Measurements from ENCODE around the gene LCOR. TPM values are rescaled to one million over a fixed set of nuclear protein-coding genes. Genes with fewer than 3 reads are reported as not detected.

The LCOR gene
- total and polyA plus RNA-seq, 2 of the 13 experiments (the other 11 are each of a cell fraction or from before 2014, with no cell fraction given), result 12.4 to 23.7 TPM

DNA sequence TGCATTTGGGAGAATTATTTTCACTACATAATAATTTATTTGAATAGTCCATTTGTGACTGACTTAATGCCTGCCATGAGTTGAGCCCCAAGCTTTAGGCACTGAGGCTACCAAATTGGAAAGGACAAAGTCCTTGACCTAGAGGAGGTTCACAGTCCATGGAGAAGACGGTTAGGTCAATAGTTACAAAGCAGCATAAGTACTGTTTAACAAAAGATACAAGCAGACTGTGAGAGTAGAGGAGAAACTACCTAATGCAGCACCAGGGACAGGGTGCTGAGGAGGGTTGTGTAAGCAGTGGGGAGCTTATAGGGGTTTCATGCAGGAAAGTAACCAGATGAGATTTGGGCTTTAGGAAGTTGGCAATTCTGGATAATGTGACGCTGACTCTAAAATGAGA lies 139.2 kb downstream of the LCOR start:
- Histone ChIP-seq H3K4me1 (ENCODE audit: insufficient read depth, low read length) (peaks cover 53% of the 10 kb centered on the region), H3K27me3 (ENCODE audit: control insufficient read depth in 1 of 2, insufficient read depth in 2 of 2, low read length in 2 of 2) (no peaks in the 10 kb centered on the region), H3K27ac (ENCODE audit: extremely low read length, insufficient read depth, low read length) (peak overlapping the region; percentile 63), H3K4me2 (ENCODE audit: low read depth, low read length) (peak overlapping the region; percentile 19; the same call in 1 of the 2 replicates), H3K9me3 (ENCODE audit: low read length) (no peaks in the 10 kb centered on the region), H2AFZ (ENCODE audit: low read length) (no peak overlapping the region), H3K79me2 (ENCODE audit: insufficient read depth, low read length) (no peaks in the 10 kb centered on the region), H4K20me1 (ENCODE audit: insufficient read depth, low read length) (no peaks in the 10 kb centered on the region), H3K36me3 (replicated peaks in 1 of 2; ENCODE audit: control insufficient read depth in 1 of 2, insufficient read depth in 2 of 2, low read length in 2 of 2) (no peaks in the 10 kb centered on the region), H3K9ac (ENCODE audit: insufficient read depth, low read depth, low read length) (no peak overlapping the region), H3K4me3 (replicated peaks in 1 of 3; ENCODE audit: insufficient read depth in 1 of 3, low read depth in 2 of 3, low read length in 3 of 3) (no peak overlapping the region)
- intact Hi-C loops (cut with micrococcal nuclease; ENCODE audit: unreplicated experiment) (loop anchor here (1.0 kb wide), 1 partner anchor 27 kb away; no protein-coding TSS in a partner anchor), in situ Hi-C loops (cut with HindIII; ENCODE audit: extremely low pct_ligation_motif_present, low pct_unique_long_range_greater_than_20kb) (no loop called here)
- ChIA-PET CTCF (ENCODE audit: low intra/inter-chr PET ratio, low total read pairs) (no interaction called here), POLR2A (no interaction called here)
- DNase-seq (ENCODE audit: low spot score) (peak; percentile 63), ATAC-seq (peak; percentile 90), FAIRE-seq (peak; percentile 92)
- BruUV-seq (replicated peaks), result no TSS peak
- 44% methylated on average over 2 of the region's 2 CpGs for WGBS (ENCODE audit: low lambda C conversion rate)
- TF ChIP-seq, protein P1, sequence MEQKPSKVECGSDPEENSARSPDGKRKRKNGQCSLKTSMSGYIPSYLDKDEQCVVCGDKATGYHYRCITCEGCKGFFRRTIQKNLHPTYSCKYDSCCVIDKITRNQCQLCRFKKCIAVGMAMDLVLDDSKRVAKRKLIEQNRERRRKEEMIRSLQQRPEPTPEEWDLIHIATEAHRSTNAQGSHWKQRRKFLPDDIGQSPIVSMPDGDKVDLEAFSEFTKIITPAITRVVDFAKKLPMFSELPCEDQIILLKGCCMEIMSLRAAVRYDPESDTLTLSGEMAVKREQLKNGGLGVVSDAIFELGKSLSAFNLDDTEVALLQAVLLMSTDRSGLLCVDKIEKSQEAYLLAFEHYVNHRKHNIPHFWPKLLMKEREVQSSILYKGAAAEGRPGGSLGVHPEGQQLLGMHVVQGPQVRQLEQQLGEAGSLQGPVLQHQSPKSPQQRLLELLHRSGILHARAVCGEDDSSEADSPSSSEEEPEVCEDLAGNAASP (CRISPR knock-in tag; IDR thresholded peaks at IDR 0.05; ENCODE audit: borderline replicate concordance), result peak; percentile 91
- TF ChIP-seq DR1 (CRISPR knock-in tag; IDR thresholded peaks at IDR 0.05) (no peak), SOX5 (CRISPR knock-in tag; IDR thresholded peaks at IDR 0.05; ENCODE audit: borderline replicate concordance) (peak; percentile 81), NCOR1 (IDR thresholded peaks at IDR 0.05; ENCODE audit: borderline replicate concordance, low read length) (peak; percentile 71; the same call in 1 of the 2 replicates), HMG20A (CRISPR knock-in tag; IDR thresholded peaks at IDR 0.05; ENCODE audit: borderline replicate concordance) (peak; percentile 77; the same call in 1 of the 2 replicates), HNF4A (CRISPR knock-in tag; IDR thresholded peaks at IDR 0.05) (peak; percentile 97), ZMYM4 (CRISPR knock-in tag; IDR thresholded peaks at IDR 0.05) (peak; percentile 74), ZNF335 (CRISPR knock-in tag; IDR thresholded peaks at IDR 0.05) (0 out of 2 replicates have a peak, but pooled peaks have one; percentile 34), HOXA5 (CRISPR knock-in tag; IDR thresholded peaks at IDR 0.05) (0 out of 2 replicates have a peak, but pooled peaks have one; percentile 36), HOXA3 (CRISPR knock-in tag; IDR thresholded peaks at IDR 0.05) (peak; percentile 46; the same call in 1 of the 2 replicates), MED8 (CRISPR knock-in tag; IDR thresholded peaks at IDR 0.05; ENCODE audit: insufficient replicate concordance) (no peak), ZSCAN9 (CRISPR knock-in tag; IDR thresholded peaks at IDR 0.05; ENCODE audit: borderline replicate concordance) (no peak), SPEN (CRISPR knock-in tag; IDR thresholded peaks at IDR 0.05; ENCODE audit: low read depth) (no peak), ZFP1 (CRISPR knock-in tag; IDR thresholded peaks at IDR 0.05) (0 out of 2 replicates have a peak, but pooled peaks have one; percentile 28), ZNF101 (CRISPR knock-in tag; IDR thresholded peaks at IDR 0.05; ENCODE audit: borderline replicate concordance, low read depth) (no peak), RARA (CRISPR knock-in tag; IDR thresholded peaks at IDR 0.05) (peak; percentile 85), GATAD2A (CRISPR knock-in tag; IDR thresholded peaks at IDR 0.05) (peak; percentile 86)
- TF ChIP-seq, protein P2, sequence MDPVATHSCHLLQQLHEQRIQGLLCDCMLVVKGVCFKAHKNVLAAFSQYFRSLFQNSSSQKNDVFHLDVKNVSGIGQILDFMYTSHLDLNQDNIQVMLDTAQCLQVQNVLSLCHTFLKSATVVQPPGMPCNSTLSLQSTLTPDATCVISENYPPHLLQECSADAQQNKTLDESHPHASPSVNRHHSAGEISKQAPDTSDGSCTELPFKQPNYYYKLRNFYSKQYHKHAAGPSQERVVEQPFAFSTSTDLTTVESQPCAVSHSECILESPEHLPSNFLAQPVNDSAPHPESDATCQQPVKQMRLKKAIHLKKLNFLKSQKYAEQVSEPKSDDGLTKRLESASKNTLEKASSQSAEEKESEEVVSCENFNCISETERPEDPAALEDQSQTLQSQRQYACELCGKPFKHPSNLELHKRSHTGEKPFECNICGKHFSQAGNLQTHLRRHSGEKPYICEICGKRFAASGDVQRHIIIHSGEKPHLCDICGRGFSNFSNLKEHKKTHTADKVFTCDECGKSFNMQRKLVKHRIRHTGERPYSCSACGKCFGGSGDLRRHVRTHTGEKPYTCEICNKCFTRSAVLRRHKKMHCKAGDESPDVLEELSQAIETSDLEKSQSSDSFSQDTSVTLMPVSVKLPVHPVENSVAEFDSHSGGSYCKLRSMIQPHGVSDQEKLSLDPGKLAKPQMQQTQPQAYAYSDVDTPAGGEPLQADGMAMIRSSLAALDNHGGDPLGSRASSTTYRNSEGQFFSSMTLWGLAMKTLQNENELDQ (CRISPR knock-in tag; IDR thresholded peaks at IDR 0.05; ENCODE audit: borderline replicate concordance), result no peak
- TF ChIP-seq, protein P3, sequence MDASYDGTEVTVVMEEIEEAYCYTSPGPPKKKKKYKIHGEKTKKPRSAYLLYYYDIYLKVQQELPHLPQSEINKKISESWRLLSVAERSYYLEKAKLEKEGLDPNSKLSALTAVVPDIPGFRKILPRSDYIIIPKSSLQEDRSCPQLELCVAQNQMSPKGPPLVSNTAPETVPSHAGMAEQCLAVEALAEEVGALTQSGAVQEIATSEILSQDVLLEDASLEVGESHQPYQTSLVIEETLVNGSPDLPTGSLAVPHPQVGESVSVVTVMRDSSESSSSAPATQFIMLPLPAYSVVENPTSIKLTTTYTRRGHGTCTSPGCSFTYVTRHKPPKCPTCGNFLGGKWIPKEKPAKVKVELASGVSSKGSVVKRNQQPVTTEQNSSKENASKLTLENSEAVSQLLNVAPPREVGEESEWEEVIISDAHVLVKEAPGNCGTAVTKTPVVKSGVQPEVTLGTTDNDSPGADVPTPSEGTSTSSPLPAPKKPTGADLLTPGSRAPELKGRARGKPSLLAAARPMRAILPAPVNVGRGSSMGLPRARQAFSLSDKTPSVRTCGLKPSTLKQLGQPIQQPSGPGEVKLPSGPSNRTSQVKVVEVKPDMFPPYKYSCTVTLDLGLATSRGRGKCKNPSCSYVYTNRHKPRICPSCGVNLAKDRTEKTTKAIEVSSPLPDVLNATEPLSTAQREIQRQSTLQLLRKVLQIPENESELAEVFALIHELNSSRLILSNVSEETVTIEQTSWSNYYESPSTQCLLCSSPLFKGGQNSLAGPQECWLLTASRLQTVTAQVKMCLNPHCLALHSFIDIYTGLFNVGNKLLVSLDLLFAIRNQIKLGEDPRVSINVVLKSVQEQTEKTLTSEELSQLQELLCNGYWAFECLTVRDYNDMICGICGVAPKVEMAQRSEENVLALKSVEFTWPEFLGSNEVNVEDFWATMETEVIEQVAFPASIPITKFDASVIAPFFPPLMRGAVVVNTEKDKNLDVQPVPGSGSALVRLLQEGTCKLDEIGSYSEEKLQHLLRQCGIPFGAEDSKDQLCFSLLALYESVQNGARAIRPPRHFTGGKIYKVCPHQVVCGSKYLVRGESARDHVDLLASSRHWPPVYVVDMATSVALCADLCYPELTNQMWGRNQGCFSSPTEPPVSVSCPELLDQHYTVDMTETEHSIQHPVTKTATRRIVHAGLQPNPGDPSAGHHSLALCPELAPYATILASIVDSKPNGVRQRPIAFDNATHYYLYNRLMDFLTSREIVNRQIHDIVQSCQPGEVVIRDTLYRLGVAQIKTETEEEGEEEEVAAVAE (CRISPR knock-in tag; IDR thresholded peaks at IDR 0.05; ENCODE audit: borderline replicate concordance), result no peak
